Mesenchymal stem cell (in vitro differentiated cells and primary cell): ENCODE measurements around the gene POTEE. TPM values are rescaled to one million over a fixed set of nuclear protein-coding genes. Genes with fewer than 3 reads are reported as not detected.
"Not testable (repeated sequence)": the region's sequence is repeated elsewhere in the genome, so short reads cannot be mapped to it uniquely, and the experiment has no call there.

Source experiments
- DNase-seq: peaks from one replicate; pipeline ENCODE4 v3.0.0-alpha.2; 2013
- H2AFZ ChIP-seq: one replicate; pipeline ENCODE4 v1.6.1; 2013; ENCODE audit warnings: low read depth, mild to moderate bottlenecking, control low read depth, inconsistent platforms, low read length, moderate library complexity
- H2AK5ac ChIP-seq: 2 replicates; pipeline ENCODE4 v1.6.1; 2013; ENCODE audit warnings: low read length, moderate library complexity, mild to moderate bottlenecking, inconsistent platforms; ENCODE audit not compliant: severe bottlenecking
- H2BK120ac ChIP-seq: one replicate; pipeline ENCODE4 v1.6.1; 2013; ENCODE audit warnings: low read depth, mild to moderate bottlenecking, inconsistent platforms, low read length, moderate library complexity
- H2BK12ac ChIP-seq, 2 experiments: one replicate each; pipeline ENCODE4 v1.6.1; 2013; ENCODE audit warnings: inconsistent platforms in 2 of 2, low read length in 2 of 2, mild to moderate bottlenecking in 2 of 2, moderate library complexity in 2 of 2, control low read depth in 1 of 2
- H2BK15ac ChIP-seq: one replicate; pipeline ENCODE4 v1.6.1; 2013; ENCODE audit warnings: mild to moderate bottlenecking, low read depth, inconsistent platforms; ENCODE audit not compliant: poor library complexity, severe bottlenecking
- H2BK5ac ChIP-seq: 2 replicates; pipeline ENCODE4 v1.6.1; 2013; ENCODE audit warnings: low read depth, mild to moderate bottlenecking, low read length, control low read depth, inconsistent platforms; ENCODE audit not compliant: poor library complexity, severe bottlenecking
- H3K14ac ChIP-seq, 2 experiments: one replicate each; pipeline ENCODE4 v1.6.1; 2013; ENCODE audit warnings: inconsistent platforms in 2 of 2, low read length in 2 of 2, control low read depth in 1 of 2, mild to moderate bottlenecking in 1 of 2, moderate library complexity in 1 of 2
- H3K18ac ChIP-seq, 2 experiments: one replicate each; pipeline ENCODE4 v1.6.1; 2013; ENCODE audit warnings: inconsistent platforms in 2 of 2, low read length in 2 of 2, control low read depth in 1 of 2, low read depth in 1 of 2, mild to moderate bottlenecking in 1 of 2
- H3K23ac ChIP-seq, 2 experiments: one replicate each; pipeline ENCODE4 v1.6.1; 2013; ENCODE audit warnings: inconsistent platforms in 2 of 2, low read length in 2 of 2, mild to moderate bottlenecking in 2 of 2, moderate library complexity in 2 of 2, control low read depth in 1 of 2
- H3K27ac ChIP-seq: 2 replicates; pipeline ENCODE4 v1.5.1; 2013; ENCODE audit warnings: mild to moderate bottlenecking, moderate library complexity, low read length, control low read depth, inconsistent platforms; ENCODE audit not compliant: poor library complexity, severe bottlenecking
- H3K27me3 ChIP-seq, 2 experiments: 2 replicates each; pipeline versions ENCODE4 v1.6.1 to v1.7.0; 2013; ENCODE audit warnings: low read length in 2 of 2, mild to moderate bottlenecking in 2 of 2, moderate library complexity in 2 of 2, control low read depth in 1 of 2, inconsistent platforms in 1 of 2; ENCODE audit not compliant: control insufficient read depth in 1 of 2, insufficient read depth in 1 of 2
- H3K36me3 ChIP-seq, 2 experiments: 2 replicates each; pipeline versions ENCODE4 v1.6.1 to v1.7.0; 2013; ENCODE audit warnings: low read length in 2 of 2, control low read depth in 1 of 2, inconsistent platforms in 1 of 2, low read depth in 1 of 2, mild to moderate bottlenecking in 1 of 2; ENCODE audit not compliant: insufficient read depth in 2 of 2, control insufficient read depth in 1 of 2
- H3K4ac ChIP-seq, 2 experiments: one replicate each; pipeline ENCODE4 v1.6.1; 2013; ENCODE audit warnings: inconsistent platforms in 2 of 2, low read length in 2 of 2, mild to moderate bottlenecking in 2 of 2, moderate library complexity in 2 of 2, control low read depth in 1 of 2, low read depth in 1 of 2
- H3K4me1 ChIP-seq: 2 replicates; pipeline ENCODE4 v1.6.1; 2013; ENCODE audit warnings: low read depth, low read length, control low read depth; ENCODE audit not compliant: control insufficient read depth, insufficient read depth
- H3K4me2 ChIP-seq: 2 replicates; pipeline ENCODE4 v1.6.1; 2013; ENCODE audit warnings: low read length, mild to moderate bottlenecking, inconsistent platforms; ENCODE audit not compliant: poor library complexity, severe bottlenecking
- H3K4me3 ChIP-seq, 2 experiments: 2 replicates each; pipeline versions ENCODE4 v1.5.1 to v1.7.0; 2013; ENCODE audit warnings: low read length in 2 of 2, mild to moderate bottlenecking in 2 of 2, control low read depth in 1 of 2, low read depth in 1 of 2; ENCODE audit not compliant: insufficient read depth in 1 of 2
- H3K79me1 ChIP-seq: replicated peaks from 2 replicates; pipeline ENCODE4 v1.6.1; 2013; ENCODE audit warnings: mild to moderate bottlenecking, control low read depth, low read length, inconsistent platforms; ENCODE audit not compliant: poor library complexity, severe bottlenecking
- H3K9ac ChIP-seq: 2 replicates; pipeline ENCODE4 v1.7.0; 2013; ENCODE audit warnings: mild to moderate bottlenecking, low read length, moderate library complexity
- H3K9me3 ChIP-seq: 2 replicates; pipeline ENCODE4 v1.7.0; 2013; ENCODE audit warnings: mild to moderate bottlenecking, low read length; ENCODE audit not compliant: control insufficient read depth
- H4K8ac ChIP-seq: one replicate; pipeline ENCODE4 v1.6.1; 2013; ENCODE audit warnings: inconsistent platforms, mild to moderate bottlenecking, low read length, moderate library complexity
- H4K91ac ChIP-seq: one replicate; pipeline ENCODE4 v1.6.1; 2013; ENCODE audit warnings: mild to moderate bottlenecking, low read length, inconsistent platforms
- WGBS: methylation state at CpG from one replicate; pipeline ENCODE4 v1.1.7; 2013; ENCODE audit warnings: mixed read lengths; 5-methylcytosine and 5-hydroxymethylcytosine counted together
- polyA plus RNA-seq, 2 experiments: library from polyadenylated mRNA; stranded (reverse); fragments of 200-250 nt; gene quantifications; one replicate each; pipeline ENCODE4 v1.2.3, GENCODE V29; 2013

POTEE gene
- polyA plus RNA-seq (2013, experiment 1 of 2) = 0.10 TPM
- polyA plus RNA-seq (2013, experiment 2 of 2) = 0.08 TPM

DNA sequence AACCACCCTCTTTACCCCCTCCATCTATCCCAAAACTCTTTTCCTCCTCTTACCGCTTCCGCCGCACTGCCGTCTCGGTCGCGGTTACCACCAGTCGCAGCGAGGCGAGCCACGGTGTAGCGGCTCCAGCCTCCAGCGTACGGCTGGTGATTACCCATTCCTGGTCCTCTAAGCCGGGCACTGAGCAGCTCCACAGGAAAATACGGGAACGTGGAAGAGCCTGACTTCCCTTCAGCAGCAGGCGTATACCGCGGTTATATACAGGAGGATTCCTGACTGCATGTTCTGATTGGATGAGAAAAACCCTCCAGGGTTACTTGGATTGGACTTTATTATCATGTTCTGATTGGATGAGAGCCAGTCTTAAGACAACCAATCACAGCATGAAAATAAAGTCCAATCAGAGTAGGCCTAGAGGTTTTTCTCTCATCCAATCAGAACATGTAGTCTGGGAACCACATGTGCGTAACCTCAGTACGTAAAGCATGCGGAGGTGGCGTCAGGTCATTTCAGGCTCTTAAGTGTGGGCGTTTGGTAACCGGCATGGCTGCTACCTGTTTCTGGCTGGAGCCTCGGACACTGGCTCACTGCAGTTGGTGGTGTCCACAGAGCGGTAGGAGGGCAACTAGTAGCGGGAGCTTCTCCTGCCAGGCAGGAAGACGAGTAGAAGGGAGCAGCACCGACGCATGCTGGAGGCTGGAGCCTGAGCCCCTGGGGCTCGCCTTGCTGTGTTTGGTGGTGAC, at the start of gene POTEE:
TSS of gene POTEE (plus strand) at position 507 of the 743 bp plus-strand sequence. CDS start 8,867 bp downstream, outside the sequence.
- not testable (repeated sequence) for H3K18ac ChIP-seq, H2BK15ac ChIP-seq, H3K27ac ChIP-seq, H2BK120ac ChIP-seq, H3K36me3 ChIP-seq, H2BK5ac ChIP-seq, H3K4me2 ChIP-seq, H3K9ac ChIP-seq, H3K79me1 ChIP-seq, H3K4me3 ChIP-seq, H3K23ac ChIP-seq, H3K9me3 ChIP-seq, H3K14ac ChIP-seq, H2AK5ac ChIP-seq, H3K4me1 ChIP-seq, H2BK12ac ChIP-seq, H4K8ac ChIP-seq, H2AFZ ChIP-seq, H3K27me3 ChIP-seq, H3K4ac ChIP-seq
- peak; percentile 70 for DNase-seq
- WGBS = 76% methylated on average over 15 of the region's 33 CpGs
- peak within 1 kb of the TSS; percentile 39 for H4K91ac ChIP-seq

DNA sequence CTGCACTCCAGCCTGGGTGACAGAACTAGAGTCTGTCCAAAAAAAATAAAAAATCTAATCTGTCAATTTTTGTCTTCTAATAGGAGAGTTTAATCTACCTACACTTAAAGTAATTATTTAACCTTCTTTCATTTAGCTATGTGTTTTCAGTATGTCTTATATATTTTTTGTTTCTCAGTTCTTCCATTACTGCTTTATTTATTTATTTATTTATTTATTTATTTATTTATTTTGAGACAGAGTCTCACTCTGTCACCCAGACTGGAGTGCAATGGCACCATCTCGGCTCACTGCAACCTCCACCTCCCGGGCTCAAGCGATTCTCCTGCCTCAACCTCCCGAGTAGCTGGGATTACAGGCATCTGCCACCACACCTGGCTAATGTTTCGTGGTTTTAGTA, 43.8 kb upstream of the POTEE start:
- not testable (repeated sequence) for H3K4me2 ChIP-seq, H3K18ac ChIP-seq, H3K4me1 ChIP-seq, H4K8ac ChIP-seq, H3K9ac ChIP-seq, H3K27me3 ChIP-seq, H2BK5ac ChIP-seq, H3K23ac ChIP-seq, DNase-seq, H3K14ac ChIP-seq, H3K4ac ChIP-seq, H2AFZ ChIP-seq, H3K36me3 ChIP-seq, H2BK120ac ChIP-seq, H2BK15ac ChIP-seq, H3K4me3 ChIP-seq, H3K9me3 ChIP-seq, H3K79me1 ChIP-seq, H4K91ac ChIP-seq, H2BK12ac ChIP-seq, H2AK5ac ChIP-seq, H3K27ac ChIP-seq
- WGBS = 96% methylated on average over 5 of the region's 5 CpGs

DNA sequence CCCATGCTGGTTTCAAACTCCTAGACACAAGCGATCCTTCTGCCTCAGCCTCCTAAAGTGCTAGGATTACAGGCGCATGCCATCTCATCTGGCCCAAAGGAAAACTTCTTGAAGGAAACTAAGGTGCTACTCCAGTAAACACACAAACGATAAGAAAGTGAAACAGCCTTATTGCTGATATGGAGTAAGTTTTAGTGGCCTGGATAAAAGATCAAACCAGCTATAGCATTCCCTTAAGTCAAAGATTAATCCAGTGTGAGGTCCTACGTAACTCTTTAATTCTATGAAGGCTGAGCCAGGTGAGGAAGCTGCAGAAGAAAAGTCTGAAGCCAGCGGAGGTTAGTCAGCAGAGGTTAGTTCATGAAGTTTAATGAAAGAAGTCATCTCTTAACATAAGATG, 40.8 kb upstream of the POTEE start:
- 88% methylated on average over 5 of the region's 5 CpGs for WGBS
- H2BK5ac ChIP-seq = no peak overlapping the region
- no peak overlapping the region for H2AFZ ChIP-seq

DNA sequence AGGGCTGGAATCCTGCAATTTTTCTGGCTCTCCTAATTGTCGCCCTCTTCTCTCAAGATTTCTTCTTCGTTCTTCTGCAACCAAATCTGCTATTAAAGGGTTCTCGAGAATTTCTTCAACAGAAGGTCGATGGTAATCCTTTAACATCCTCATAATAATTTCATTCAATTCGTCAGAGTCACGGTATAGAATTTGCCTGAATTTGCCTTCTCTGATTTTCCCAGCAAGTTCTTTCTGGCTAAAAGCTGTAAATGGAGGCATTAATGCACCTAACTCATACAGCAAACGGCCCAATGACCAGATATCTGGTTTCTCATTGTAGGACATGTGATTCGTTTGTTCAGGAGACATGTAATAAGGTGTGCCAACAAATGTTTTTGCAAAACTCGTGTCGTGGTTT, 31.3 kb upstream of the POTEE start:
- not testable (repeated sequence) for H4K91ac ChIP-seq, H2BK15ac ChIP-seq, H2AK5ac ChIP-seq, DNase-seq, H3K4ac ChIP-seq, H3K14ac ChIP-seq, H3K4me3 ChIP-seq, H2BK12ac ChIP-seq, H3K4me1 ChIP-seq, H2BK120ac ChIP-seq, H4K8ac ChIP-seq, H3K23ac ChIP-seq, H3K36me3 ChIP-seq, H3K79me1 ChIP-seq, H2AFZ ChIP-seq, H3K27ac ChIP-seq, H3K18ac ChIP-seq, H2BK5ac ChIP-seq, H3K4me2 ChIP-seq, H3K9ac ChIP-seq, H3K9me3 ChIP-seq
- H3K27me3 ChIP-seq = peaks cover 0 to 19% of the 10 kb centered on the region in 2 experiments
- 80% methylated on average over 6 of the region's 10 CpGs for WGBS

More for the DNA sequence above, 40.8 kb upstream of the POTEE start:
- Histone ChIP-seq H3K9me3 (no peaks in the 10 kb centered on the region), H3K4me2 (no peak overlapping the region), H4K8ac (no peak overlapping the region), H2BK120ac (no peak overlapping the region), H3K27ac (no peak overlapping the region), H3K14ac (no peak overlapping the region), H3K18ac (no peak overlapping the region), H3K23ac (no peak overlapping the region), H2BK12ac (no peak overlapping the region), H2BK15ac (no peak overlapping the region), H3K9ac (no peak overlapping the region), H3K36me3 (no peaks in the 10 kb centered on the region), H3K79me1 (no peaks in the 10 kb centered on the region), H3K4me3 (no peak overlapping the region), H3K4ac (no peak overlapping the region), H3K4me1 (no peaks in the 10 kb centered on the region), H3K27me3 (peaks cover 0 to 4% of the 10 kb centered on the region in 2 experiments), H2AK5ac (no peak overlapping the region), H4K91ac (no peak overlapping the region)
- no peak for DNase-seq
